WI38 (cell line): ENCODE results near the gene LIX1.
A peak's percentile ranks its signal among the peaks of the same experiment; 100 is the strongest.

Experiments
- H3K4me3 ChIP-seq: 2 replicates; pipeline ENCODE4 v1.5.1; 2011; ENCODE audit warnings: low read depth, mild to moderate bottlenecking, control low read depth, low read length
- CTCF ChIP-seq: IDR thresholded peaks from 2 replicates; pipeline ENCODE4 v1.5.1; 2012; ENCODE audit warnings: low read depth, mild to moderate bottlenecking, control low read depth, low read length

Gene LIX1

DNA sequence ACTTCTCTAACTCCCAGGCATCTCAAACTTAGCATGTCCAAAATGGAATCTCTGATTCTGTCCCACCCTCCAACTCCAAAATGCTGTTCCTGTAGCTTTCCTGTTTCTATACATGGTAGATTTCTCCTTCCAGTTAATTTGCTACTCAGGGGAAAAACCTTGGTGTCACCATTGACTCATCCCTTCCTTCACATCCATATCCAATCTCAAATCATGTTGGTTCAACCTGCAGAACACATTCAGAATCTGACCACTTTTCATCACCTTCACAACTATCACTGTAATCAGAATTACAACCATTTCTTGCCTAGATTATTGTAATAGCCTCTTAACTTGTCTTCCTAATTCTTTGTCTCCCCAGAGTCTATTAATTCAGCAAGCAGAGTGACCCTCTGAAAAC, 29.8 kb upstream of the LIX1 start:
- no peak for TF ChIP-seq CTCF
- no peak overlapping the region for H3K4me3 ChIP-seq

- TF ChIP-seq CTCF = no peak
- no peak overlapping the region for H3K4me3 ChIP-seq
These were observed 29.3 kb upstream of the LIX1 start for GRCh38 chr5:97171703-97172102.

GRCh38 chr5:97167435-97167834, 25.0 kb upstream of the LIX1 start:
- no peak overlapping the region for H3K4me3 ChIP-seq
- no peak for TF ChIP-seq CTCF

GRCh38 chr5:97165726-97166125, 23.3 kb upstream of the LIX1 start:
- no peak overlapping the region for H3K4me3 ChIP-seq
- no peak for TF ChIP-seq CTCF

- no peak overlapping the region for H3K4me3 ChIP-seq
These were observed 22.4 kb upstream of the LIX1 start for GRCh38 chr5:97164846-97165245.

DNA sequence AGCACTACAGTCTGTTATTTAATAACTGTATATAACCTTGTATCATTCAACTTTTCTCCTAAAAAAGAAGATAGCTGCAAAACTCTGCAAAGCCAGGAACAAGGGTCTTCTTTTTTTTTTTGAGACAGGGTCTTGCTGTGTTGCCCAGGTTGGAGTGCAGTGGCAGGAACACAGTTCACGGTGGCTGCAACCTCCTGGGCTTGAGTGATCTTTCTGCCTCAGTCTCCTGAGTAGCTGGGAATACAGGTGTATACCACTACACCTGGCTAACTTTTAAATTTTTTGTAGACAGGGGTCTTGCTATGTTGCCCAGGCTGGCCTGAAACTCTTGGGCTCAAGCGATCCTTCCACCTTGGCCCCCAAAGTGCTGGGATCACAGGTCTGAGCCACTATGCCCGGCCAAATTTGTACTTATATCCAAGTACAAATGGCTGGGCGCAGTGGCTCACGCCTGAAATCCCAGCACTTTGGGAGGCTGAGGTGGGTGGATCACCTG, 21.4 kb upstream of the LIX1 start:
- TF ChIP-seq CTCF = no peak
- H3K4me3 ChIP-seq = no peak overlapping the region

More at GRCh38 chr5:97164846-97165245, 22.4 kb upstream of the LIX1 start:
- no peak for TF ChIP-seq CTCF

- peak; percentile 24; the same call in 1 of the 2 replicates for TF ChIP-seq CTCF
- H3K4me3 ChIP-seq = no peak overlapping the region
These were observed 21.0 kb upstream of the LIX1 start for GRCh38 chr5:97163360-97163764.
